Right lobe of liver (tissue), 6 donors: ENCODE results near the gene CDYL2. TPM values are rescaled to one million over a fixed set of nuclear protein-coding genes. Genes with fewer than 3 reads are reported as not detected.

Experiments used
- ATAC-seq, 4 donors: fragments of 200-7000 bp; cut with Tn5 transposase; one replicate each; pipeline ENCODE4 v1.9.1; 2020; ENCODE audit warnings: mild to moderate bottlenecking in 4 of 4, moderate library complexity in 4 of 4
- DNase-seq, 3 donors: peaks; one replicate each; pipeline ENCODE4 v3.0.0-alpha.2; 2020
- H3K27ac ChIP-seq, 3 donors: fragments of 200-600 bp; one replicate each; pipeline ENCODE4 v1.8.0; 2022
- H3K27me3 ChIP-seq, 2 donors: fragments of 200-600 bp; one replicate each; pipeline ENCODE4 v1.8.0; 2022
- H3K36me3 ChIP-seq, 4 donors: fragments of 200-600 bp; sonication (generic) in 1 of 4; one replicate each; pipeline versions ENCODE4 v1.5.1 to v1.8.0; 2017 to 2022; ENCODE audit warnings: control low read depth in 1 of 4
- H3K4me1 ChIP-seq, 4 donors: fragments of 200-600 bp; sonication (generic) in 1 of 4; one replicate each; pipeline versions ENCODE4 v1.5.1 to v1.8.0; 2017 to 2022; ENCODE audit warnings: control low read depth in 1 of 4
- H3K4me3 ChIP-seq, 3 donors: fragments of 200-600 bp; one replicate each; pipeline ENCODE4 v1.8.0; 2022
- H3K9me3 ChIP-seq, 4 donors: fragments of 200-600 bp; sonication (generic) in 1 of 4; one replicate each; pipeline versions ENCODE4 v1.5.1 to v1.8.0; 2017 to 2022; ENCODE audit warnings: control low read depth in 1 of 4
- CTCF ChIP-seq, 4 donors: fragments of 200-600 bp in 3 of 4; fragments of 450-650 bp in 1 of 4; IDR thresholded peaks; one replicate each; pipeline versions ENCODE4 v1.5.1 to v1.8.0; 2016 to 2022; ENCODE audit warnings: antibody characterized with exemption in 4 of 4, mild to moderate bottlenecking in 2 of 4
- POLR2A ChIP-seq: fragments of 450-650 bp; IDR thresholded peaks from one replicate; pipeline ENCODE4 v1.6.1; 2017; ENCODE audit warnings: antibody characterized with exemption, mild to moderate bottlenecking
- WGBS: methylation state at CpG from one replicate; pipeline ENCODE4 v1.1.6; 2018; ENCODE audit warnings: low coverage, low lambda C conversion rate; ENCODE audit not compliant: insufficient coverage; ENCODE audit errors: missing lambda C conversion rate; 5-methylcytosine and 5-hydroxymethylcytosine counted together
- intact Hi-C, 2 donors: fragments of 100-400 bp; cut with DNase I; formaldehyde crosslinking; loops; one replicate each; pipeline versions ENCODE4 v1.11.2 to v1.14.1; 2022
- total RNA-seq, 6 experiments: library from RNA; depleted of rRNA in 2 of 6; stranded (reverse); fragments of >200 nt in 2 of 6; fragmentation: NEBNext Ultra II Directional in 3 of 6; extraction: Animal tissue kit (Norgen Biotek cat#: 25700) in 3 of 6; gene quantifications; one replicate each; pipeline versions ENCODE4 v1.1.0 to v1.2.4, GENCODE V29; 2016 to 2023
- donor health status: DM: no; HTN: yes; CAD: no.
- donor health status: DM: no; HTN: no; CAD: no.
- donor health status: DM: no; HTN: no; CAD: no.
- donor health status: DM: no; HTN: yes; CAD: no.
- donor health status: DM: no; HTN: yes; CAD: no.

CDYL2 gene
- total RNA-seq, 6 experiments from 2014 or later: 2.2 to 12.7 (median 6.3) TPM

GRCh38 chr16:80693553-80693952 lies 110.8 kb downstream of the CDYL2 start:
- TF ChIP-seq POLR2A: no peak
- no peak for TF ChIP-seq CTCF (IDR thresholded peaks at IDR 0.05)
- Histone ChIP-seq H3K4me1 (no peaks in the 10 kb centered on the region), H3K27me3 (no peaks in the 10 kb centered on the region), H3K4me3 (no peak overlapping the region), H3K36me3 (no peaks in the 10 kb centered on the region), H3K9me3 (no peaks in the 10 kb centered on the region), H3K27ac (no peak overlapping the region)
- DNase-seq (no peak), ATAC-seq (no peak)
- intact Hi-C loops: no loop called here
- WGBS: 82% methylated on average over 4 of the region's 4 CpGs

- 72% methylated on average over 2 of the region's 2 CpGs for WGBS
- H3K4me1 ChIP-seq: no peaks in the 10 kb centered on the region
- DNase-seq (no peak), ATAC-seq (no peak)
- H3K9me3 ChIP-seq: no peaks in the 10 kb centered on the region
- no peaks in the 10 kb centered on the region for H3K36me3 ChIP-seq
- no peaks in the 10 kb centered on the region for H3K27me3 ChIP-seq
- H3K27ac ChIP-seq: no peak overlapping the region
- TF ChIP-seq CTCF (IDR thresholded peaks at IDR 0.05) (no peak), POLR2A (no peak)
- H3K4me3 ChIP-seq: no peak overlapping the region
- intact Hi-C loops: no loop called here
Observed at GRCh38 chr16:80692270-80692669, 112.1 kb downstream of the CDYL2 start.

- Histone ChIP-seq H3K9me3 (no peaks in the 10 kb centered on the region), H3K4me3 (no peak overlapping the region), H3K27me3 (no peaks in the 10 kb centered on the region), H3K4me1 (no peaks in the 10 kb centered on the region), H3K27ac (no peak overlapping the region), H3K36me3 (no peaks in the 10 kb centered on the region)
- WGBS: 95% methylated on average over 2 of the region's 3 CpGs
- intact Hi-C loops: no loop called here
- no peak for TF ChIP-seq CTCF (IDR thresholded peaks at IDR 0.05)
- TF ChIP-seq POLR2A: no peak
- ATAC-seq (no peak), DNase-seq (no peak)
Observed at GRCh38 chr16:80691111-80691741, 113.2 kb downstream of the CDYL2 start.

GRCh38 chr16:80689487-80689886 lies 114.9 kb downstream of the CDYL2 start:
- H3K36me3 ChIP-seq: no peaks in the 10 kb centered on the region
- H3K4me3 ChIP-seq: no peak overlapping the region
- no peaks in the 10 kb centered on the region for H3K27me3 ChIP-seq
- 68% methylated on average over 9 of the region's 10 CpGs for WGBS
- no peak for TF ChIP-seq POLR2A
- no peak for TF ChIP-seq CTCF (IDR thresholded peaks at IDR 0.05)
- H3K4me1 ChIP-seq: no peaks in the 10 kb centered on the region
- ATAC-seq: no peak
- H3K27ac ChIP-seq: no peak overlapping the region
- no peak for DNase-seq
- H3K9me3 ChIP-seq: no peaks in the 10 kb centered on the region
- intact Hi-C loops: no loop called here

- intact Hi-C loops: no loop called here
Observed at GRCh38 chr16:80687606-80688005, 116.8 kb downstream of the CDYL2 start.

More at GRCh38 chr16:80687606-80688005, 116.8 kb downstream of the CDYL2 start:
- H3K9me3 ChIP-seq: no peaks in the 10 kb centered on the region
- no peak overlapping the region for H3K4me3 ChIP-seq
- no peak overlapping the region for H3K27ac ChIP-seq
- no peaks in the 10 kb centered on the region for H3K4me1 ChIP-seq
- H3K27me3 ChIP-seq: no peaks in the 10 kb centered on the region
- no peak for TF ChIP-seq CTCF (IDR thresholded peaks at IDR 0.05)
- TF ChIP-seq POLR2A: no peak
- DNase-seq (no peak), ATAC-seq (no peak)
- H3K36me3 ChIP-seq: no peaks in the 10 kb centered on the region
- WGBS: 67% methylated on average over 3 of the region's 4 CpGs
